Measurements from ENCODE around the gene ZG16B. TPM values are rescaled to one million over a fixed set of nuclear protein-coding genes. Genes with fewer than 3 reads are reported as not detected.

ZG16B gene
- polyA plus RNA-seq, 1 donor: 0.48 TPM

DNA sequence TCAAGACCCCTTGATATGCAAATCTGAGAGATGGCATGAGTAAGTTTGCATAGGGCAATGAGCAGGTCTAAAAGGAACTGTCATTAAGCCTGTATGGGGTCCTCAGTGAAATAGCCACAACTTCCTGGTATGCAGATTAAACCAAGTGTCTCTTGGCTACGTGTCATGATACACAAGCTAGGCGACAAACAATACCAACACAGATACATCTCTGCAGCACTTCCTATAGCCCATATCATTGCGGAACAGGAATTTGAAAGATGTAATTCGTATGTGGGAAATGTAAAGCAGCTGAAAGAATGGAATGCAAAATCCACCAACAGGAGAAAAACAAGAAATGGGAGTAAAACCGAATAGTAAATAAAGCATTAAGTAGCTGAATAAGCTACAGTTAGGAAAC lies 15.0 kb downstream of the ZG16B start:
- no peak for DNase-seq

DNA sequence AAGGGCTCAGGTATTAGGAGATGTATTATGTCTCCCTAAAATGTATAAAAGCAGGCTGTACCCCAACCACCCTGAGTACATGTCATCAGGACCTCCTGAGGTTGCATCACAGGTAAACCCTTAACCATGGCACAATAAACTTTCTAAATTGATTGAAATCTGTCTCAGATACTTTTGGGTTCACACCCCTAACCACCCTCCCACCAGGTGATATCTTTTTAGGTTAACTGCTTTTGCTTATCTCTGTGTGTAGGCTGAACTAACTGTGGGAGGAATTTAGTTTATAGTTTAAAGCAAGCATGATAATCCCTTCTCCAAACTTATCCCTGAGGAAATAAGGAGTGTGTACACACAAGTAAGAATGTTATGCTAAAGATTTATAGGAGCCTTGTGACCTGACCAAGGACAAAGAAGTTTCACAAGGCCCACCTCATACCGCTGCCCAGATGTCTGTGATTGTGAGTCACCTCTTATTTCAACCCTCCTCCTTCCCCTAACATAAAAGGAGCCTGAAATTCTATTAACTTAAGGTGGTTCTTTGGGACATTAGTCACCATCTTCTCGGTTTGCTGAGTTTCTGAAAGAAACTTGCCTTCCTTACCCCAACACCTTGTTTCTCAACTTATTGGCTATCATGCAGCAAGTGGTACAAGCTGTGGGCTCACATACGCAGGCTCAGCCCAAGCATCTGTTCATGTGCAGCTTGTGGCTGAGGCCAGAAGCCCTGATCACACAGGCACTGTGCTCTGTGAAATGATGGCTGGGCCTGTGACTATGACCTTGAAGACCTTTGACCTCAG lies 16.6 kb downstream of the ZG16B start:
- no peak for DNase-seq

DNA sequence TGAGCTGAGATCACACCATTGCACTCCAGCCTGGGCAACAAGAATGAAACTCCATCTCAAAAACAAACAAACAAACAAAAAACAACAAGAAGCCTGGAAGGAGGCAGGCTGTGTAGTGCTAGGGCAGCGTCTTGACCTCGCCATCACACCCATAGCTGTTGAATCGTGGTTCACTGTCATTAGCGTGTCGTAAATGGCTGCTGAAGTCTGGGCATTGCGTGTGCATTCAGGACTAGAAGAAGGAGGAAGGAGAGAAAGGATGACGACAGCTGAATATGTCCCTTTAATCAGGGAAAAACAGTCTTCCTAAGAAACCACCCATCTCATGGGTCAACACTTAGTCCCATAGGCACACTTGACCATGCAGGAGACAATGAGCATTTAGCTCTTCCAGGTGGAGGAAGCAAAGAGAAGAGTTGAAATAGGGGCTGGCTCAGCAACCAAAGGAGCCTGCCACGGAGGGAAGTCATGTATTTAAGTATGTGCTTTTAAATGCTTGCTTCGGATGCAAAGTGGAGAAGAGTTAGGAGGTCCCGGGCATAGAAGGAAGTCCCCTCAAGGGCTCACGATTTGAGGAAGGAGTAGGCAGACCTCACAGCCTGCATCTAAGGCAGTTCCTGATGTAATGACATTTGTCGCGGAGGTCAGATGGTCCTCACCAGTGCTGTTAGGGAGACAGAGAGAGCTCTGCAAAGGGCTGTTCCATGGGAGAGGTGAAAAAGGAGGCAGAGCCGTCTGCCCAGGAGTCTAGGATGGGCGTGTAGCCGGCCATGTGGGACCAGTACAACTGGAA lies 19.0 kb downstream of the ZG16B start:
- DNase-seq: no peak

- no peak for DNase-seq
Measured at GRCh38 chr16:2852003-2852730, 22.1 kb downstream of the ZG16B start.

DNA sequence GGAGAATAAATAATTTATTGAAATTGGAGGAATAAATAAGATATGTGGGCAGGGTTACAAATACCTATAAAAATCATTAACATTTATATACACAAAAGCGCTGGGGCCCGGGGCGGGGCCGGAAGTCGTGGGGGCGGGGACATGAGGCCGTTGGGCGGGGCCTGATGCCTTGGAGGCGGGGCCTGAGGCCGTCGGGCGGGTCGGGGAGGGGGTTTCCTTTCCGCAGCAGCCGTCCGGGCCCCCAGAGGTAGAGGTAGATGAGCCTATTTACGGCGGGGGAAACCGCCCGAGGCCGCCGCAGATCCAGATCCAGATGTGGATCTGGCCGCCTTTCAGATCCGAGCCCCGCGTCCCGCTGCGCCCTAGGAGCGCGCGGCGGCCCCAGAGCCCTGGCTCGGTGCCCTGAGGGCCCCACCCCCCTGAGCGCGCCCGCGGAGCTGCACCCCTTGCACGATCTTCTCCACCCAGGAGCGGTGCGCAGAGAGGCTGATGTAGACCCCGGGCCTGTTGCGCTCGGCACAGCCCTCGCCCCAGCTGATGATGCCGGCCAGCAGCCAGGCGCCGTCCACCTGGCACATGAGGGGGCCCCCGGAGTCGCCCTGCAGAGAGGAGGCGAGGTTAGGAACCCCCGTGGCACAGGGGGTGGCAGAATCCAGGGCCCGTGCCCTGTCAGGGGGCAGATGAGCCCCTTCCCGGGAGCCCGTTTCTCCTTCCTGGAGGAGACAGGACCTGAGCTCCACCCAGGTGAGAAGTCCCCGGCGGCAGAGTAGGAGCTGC lies 22.8 kb downstream of the ZG16B start:
- no peak for DNase-seq

GRCh38 chr16:2853531-2854073 lies 23.5 kb downstream of the ZG16B start:
- no peak for DNase-seq

- DNase-seq: no peak
Measured at GRCh38 chr16:2854700-2855309, 24.7 kb downstream of the ZG16B start.

DNA sequence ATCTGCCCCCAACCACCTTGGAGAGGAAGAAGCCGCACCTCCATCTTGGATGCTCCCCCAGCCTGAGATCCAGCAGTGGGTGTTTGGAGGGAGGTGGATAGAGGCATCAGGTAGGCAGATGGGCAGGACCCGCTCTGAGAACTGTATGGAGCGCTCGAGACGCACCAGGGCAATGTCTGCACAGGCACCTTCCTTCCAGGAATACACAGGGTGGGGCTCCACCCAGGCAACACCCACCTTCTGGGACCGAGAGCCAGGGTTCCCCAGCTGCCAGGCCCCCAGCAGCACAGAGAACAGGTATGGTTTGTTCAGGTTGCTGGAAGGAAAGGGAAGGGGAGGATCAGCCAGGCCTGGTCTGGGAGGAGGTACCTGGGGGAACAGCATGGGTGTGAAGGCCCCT lies 25.4 kb downstream of the ZG16B start:
- DNase-seq: no peak

DNA sequence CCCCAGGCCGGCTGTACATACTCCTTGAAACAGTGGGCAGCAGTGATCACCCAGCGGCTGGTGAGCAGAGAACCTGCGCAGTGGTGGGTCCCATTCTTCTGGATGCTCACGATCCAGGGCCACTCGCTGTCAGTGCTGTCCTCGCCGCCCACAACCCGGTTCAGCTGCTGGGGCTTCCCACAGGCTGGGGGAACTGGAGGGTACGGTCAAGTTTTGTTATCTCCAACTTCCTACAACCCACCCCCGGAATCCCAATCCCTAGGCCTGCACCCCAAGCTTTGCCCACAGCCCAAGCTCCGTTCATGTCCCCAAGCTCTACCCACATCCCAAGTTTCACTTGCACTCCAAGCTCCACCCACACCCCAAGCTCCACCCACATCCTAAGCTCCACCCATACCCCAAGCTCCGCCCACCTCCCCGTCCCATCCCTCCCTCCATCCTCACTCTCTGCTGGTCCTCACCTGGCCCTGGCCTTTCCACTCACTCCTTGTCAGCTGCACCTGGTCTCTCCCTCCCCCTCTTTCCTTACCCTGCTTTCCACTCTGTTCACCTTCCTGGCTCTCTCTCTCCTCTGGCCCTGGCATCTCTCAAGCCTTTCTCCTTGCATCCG lies 26.1 kb downstream of the ZG16B start:
- no peak for DNase-seq

GRCh38 chr16:2856686-2857450 lies 26.8 kb downstream of the ZG16B start:
- DNase-seq: no peak

DNA sequence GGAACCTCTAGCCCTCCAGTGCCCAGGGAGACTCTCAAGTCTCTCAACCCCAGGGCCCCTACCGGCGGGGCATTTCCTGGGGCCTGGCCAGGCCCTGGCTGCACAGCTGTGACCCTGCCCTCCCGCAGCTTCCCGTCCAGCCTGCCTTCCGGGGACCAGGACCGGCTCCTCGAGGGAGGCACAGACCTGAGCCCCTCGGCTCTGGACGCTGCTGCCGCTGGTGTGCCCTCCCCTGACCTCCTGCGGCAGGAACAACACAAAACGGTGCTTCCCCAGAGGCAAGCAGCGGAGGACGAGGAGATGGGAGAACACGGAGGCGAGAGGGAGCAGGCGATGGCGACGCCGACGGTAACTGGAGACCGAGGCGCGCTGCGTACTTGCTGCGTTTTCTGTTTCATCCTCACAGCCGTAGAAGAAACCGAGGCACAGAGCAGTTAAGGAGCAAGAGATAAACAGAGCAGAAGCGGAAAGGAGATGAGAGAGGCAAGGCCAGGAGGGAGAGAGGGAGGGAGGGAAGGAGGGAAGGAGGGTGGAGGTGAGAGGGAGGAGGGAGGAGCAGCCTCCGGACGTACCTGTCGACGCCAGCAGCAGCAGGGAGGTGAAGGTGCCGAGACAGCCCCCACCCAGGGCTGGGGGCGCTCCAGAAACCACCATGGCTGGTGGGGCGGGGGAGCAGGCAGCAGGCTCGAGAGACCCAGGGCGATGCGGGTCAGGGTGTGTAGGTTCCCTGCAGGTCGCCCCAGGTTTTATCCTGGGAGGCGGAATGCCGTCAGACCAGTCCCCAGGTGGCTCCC lies 27.5 kb downstream of the ZG16B start, which contains the start of gene PRSS22:
Gene PRSS22 (minus strand): TSS at position 720 of the 794 bp plus-strand sequence. CDS start 66 bp downstream, at position 654.
- no peak for DNase-seq

- DNase-seq: peak; percentile 46
Measured at GRCh38 chr16:2858245-2859025, 28.3 kb downstream of the ZG16B start.

- no peak for DNase-seq
Measured at GRCh38 chr16:2859686-2860265, 29.7 kb downstream of the ZG16B start.

DNA sequence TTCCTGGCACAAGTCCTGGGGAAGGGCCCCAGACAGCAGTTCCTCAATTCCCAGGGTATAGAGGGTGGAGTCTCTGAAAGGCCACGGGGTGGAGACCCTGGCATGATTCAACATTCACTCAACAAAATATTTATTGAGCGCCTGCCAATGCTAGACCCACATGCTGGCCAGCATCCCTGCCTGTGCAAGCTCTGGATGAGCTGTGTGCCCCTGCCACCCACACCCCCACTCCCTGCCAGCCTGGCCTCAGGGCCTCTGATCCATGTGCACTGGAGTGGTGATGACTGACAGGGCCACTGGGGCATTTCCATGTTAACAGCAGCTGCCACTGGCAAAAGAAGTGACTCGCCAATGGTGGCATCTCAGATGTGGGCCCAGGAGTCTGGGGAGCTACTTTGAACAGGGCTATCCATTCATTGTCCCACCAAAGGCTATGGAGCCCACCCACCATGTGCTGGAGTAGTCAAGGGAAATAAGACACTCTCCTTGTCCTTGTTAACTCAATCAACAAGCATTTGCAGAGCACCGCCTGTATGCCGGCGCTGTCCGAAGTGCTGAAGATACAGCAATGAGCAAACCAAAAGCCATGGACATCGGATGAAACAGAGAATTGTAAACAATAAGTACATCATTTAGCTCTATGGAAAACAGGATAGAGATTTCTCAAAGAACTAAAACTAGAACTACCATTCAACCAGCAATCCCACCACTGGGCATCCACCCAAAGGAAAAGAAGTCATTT lies 30.9 kb downstream of the ZG16B start:
- DNase-seq: no peak

DNA sequence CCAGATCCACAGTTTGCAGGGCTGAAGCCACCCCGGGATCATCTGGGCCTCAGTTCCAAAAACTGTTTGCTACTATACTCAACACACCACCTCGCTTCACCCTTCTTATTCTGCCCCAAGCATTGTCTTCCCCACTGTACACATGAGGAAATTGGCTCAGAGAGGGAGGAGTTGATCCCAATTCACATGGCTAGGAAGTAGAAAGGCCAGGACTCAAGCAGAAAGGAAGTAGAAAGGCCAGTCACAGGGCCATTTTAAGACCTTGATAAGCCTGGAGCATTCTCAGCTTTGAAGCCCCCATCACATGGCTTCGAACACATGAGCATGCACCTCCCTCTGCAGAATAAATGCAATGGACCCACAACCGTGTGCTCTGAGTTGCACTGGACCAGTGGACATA lies 35.5 kb downstream of the ZG16B start:
- no peak for DNase-seq

DNA sequence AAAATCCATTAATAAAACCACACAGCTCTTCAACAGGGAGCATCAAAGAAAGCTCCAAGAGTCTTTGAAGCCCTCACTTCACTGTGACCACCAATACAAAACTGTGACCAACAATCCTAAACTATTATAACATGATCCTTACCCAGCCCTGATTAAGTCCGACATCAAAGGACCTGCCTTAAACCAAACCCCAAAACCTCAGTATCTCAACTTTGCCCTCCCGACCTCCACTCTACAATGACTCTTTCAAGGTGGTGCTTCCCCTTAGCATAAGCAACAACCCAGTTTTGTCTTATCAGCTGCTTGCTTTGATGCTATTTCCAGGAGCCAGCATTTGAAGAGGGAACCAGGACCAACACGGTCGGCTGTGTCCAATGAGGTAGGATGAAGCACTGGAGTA lies 36.3 kb downstream of the ZG16B start:
- no peak for DNase-seq

- DNase-seq: no peak
Measured at GRCh38 chr16:2867661-2867986, 37.5 kb downstream of the ZG16B start.

All from left kidney (tissue), 2 donors.